ENCODE data around the gene TMEM92.
"Not testable (repeated sequence)": the region's sequence is repeated elsewhere in the genome, so short reads cannot be mapped to it uniquely, and the experiment has no call there.

The TMEM92 gene

GRCh38 chr17:50299776-50300175 is 25.5 kb downstream of the TMEM92 start:
- no peaks in the 10 kb centered on the region for H3K9me3 ChIP-seq (replicated peaks in 1 of 2; ENCODE audit: control insufficient read depth in 2 of 2, insufficient read depth in 1 of 2, low read depth in 1 of 2, low read length in 2 of 2)
- no peak overlapping the region for H3K18ac ChIP-seq (ENCODE audit: low read length)
- H3K27me3 ChIP-seq (ENCODE audit: control insufficient read depth in 3 of 3, insufficient read depth in 3 of 3, low read depth in 1 of 3, low read length in 3 of 3), result peaks cover 0 to 23% (median 0%) of the 10 kb centered on the region in 3 experiments
- H3K14ac ChIP-seq (ENCODE audit: low read length), result no peak overlapping the region
- no peak overlapping the region for H3K4me3 ChIP-seq (ENCODE audit: low read length in 2 of 2)
- H3K27ac ChIP-seq (replicated peaks; ENCODE audit: low read length), result no peak overlapping the region
- no peak overlapping the region for H2BK15ac ChIP-seq (ENCODE audit: low read length)
- H3K9ac ChIP-seq (ENCODE audit: low read depth, low read length, poor library complexity), result no peak overlapping the region
- no peak for DNase-seq (ENCODE audit: low spot score)
- H4K8ac ChIP-seq (ENCODE audit: low read depth, low read length), result no peak overlapping the region
- H4K91ac ChIP-seq (ENCODE audit: low read depth, low read length, poor library complexity), result no peak overlapping the region
- no peak overlapping the region for H2AFZ ChIP-seq (ENCODE audit: low read length)
- H3K4me1 ChIP-seq (ENCODE audit: control insufficient read depth in 2 of 2, insufficient read depth in 1 of 2, low read depth in 1 of 2, low read length in 2 of 2), result peaks cover 0 to 2% of the 10 kb centered on the region in 2 donors
- H2BK120ac ChIP-seq (ENCODE audit: low read depth, low read length), result no peak overlapping the region
- H2BK12ac ChIP-seq (ENCODE audit: low read length), result no peak overlapping the region
- no peaks in the 10 kb centered on the region for H3K36me3 ChIP-seq (replicated peaks in 1 of 2; ENCODE audit: control insufficient read depth in 2 of 2, insufficient read depth in 2 of 2, low read length in 2 of 2)
- no peaks in the 10 kb centered on the region for H3K79me1 ChIP-seq (ENCODE audit: low read depth, low read length)
- no CpG with 5 or more reads among the region's 3 CpGs for WGBS, 2 donors (ENCODE audit: extremely low coverage in 2 of 2, insufficient read length in 2 of 2, insufficient replicate concordance in 1 of 2)
- no peak overlapping the region for H3K4ac ChIP-seq (ENCODE audit: low read length)
- no peak overlapping the region for H2BK5ac ChIP-seq (ENCODE audit: low read length)
- H3K4me2 ChIP-seq (ENCODE audit: insufficient read depth, low read length, poor library complexity, severe bottlenecking), result no peak overlapping the region
- H2AK5ac ChIP-seq (ENCODE audit: low read depth, low read length), result no peak overlapping the region
- H3K23ac ChIP-seq (ENCODE audit: low read depth, low read length, poor library complexity), result no peak overlapping the region

- H3K36me3 ChIP-seq (replicated peaks in 1 of 2; ENCODE audit: control insufficient read depth in 2 of 2, insufficient read depth in 2 of 2, low read length in 2 of 2); H3K18ac ChIP-seq (ENCODE audit: low read length); H3K4ac ChIP-seq (ENCODE audit: low read length); H4K8ac ChIP-seq (ENCODE audit: low read depth, low read length); DNase-seq (ENCODE audit: low spot score); H4K91ac ChIP-seq (ENCODE audit: low read depth, low read length, poor library complexity); H2AK5ac ChIP-seq (ENCODE audit: low read depth, low read length); H3K4me3 ChIP-seq (ENCODE audit: low read length in 2 of 2); H3K79me1 ChIP-seq (ENCODE audit: low read depth, low read length); H3K4me2 ChIP-seq (ENCODE audit: insufficient read depth, low read length, poor library complexity, severe bottlenecking); H2AFZ ChIP-seq (ENCODE audit: low read length); H3K9ac ChIP-seq (ENCODE audit: low read depth, low read length, poor library complexity); H3K27ac ChIP-seq (replicated peaks; ENCODE audit: low read length); H3K23ac ChIP-seq (ENCODE audit: low read depth, low read length, poor library complexity); H3K4me1 ChIP-seq (ENCODE audit: control insufficient read depth in 2 of 2, insufficient read depth in 1 of 2, low read depth in 1 of 2, low read length in 2 of 2); H3K14ac ChIP-seq (ENCODE audit: low read length); H2BK120ac ChIP-seq (ENCODE audit: low read depth, low read length); H2BK15ac ChIP-seq (ENCODE audit: low read length); H2BK12ac ChIP-seq (ENCODE audit: low read length); H2BK5ac ChIP-seq (ENCODE audit: low read length); H3K9me3 ChIP-seq (replicated peaks in 1 of 2; ENCODE audit: control insufficient read depth in 2 of 2, insufficient read depth in 1 of 2, low read depth in 1 of 2, low read length in 2 of 2): not testable (repeated sequence)
- H3K27me3 ChIP-seq (ENCODE audit: control insufficient read depth in 3 of 3, insufficient read depth in 3 of 3, low read depth in 1 of 3, low read length in 3 of 3), result peaks cover 0 to 29% (median 0%) of the 10 kb centered on the region in 3 experiments
- WGBS, 2 donors (ENCODE audit: extremely low coverage in 2 of 2, insufficient read length in 2 of 2, insufficient replicate concordance in 1 of 2), result no CpG with 5 or more reads among the region's 1 CpG
Observed at GRCh38 chr17:50300824-50301223, 26.6 kb downstream of the TMEM92 start.

- Histone ChIP-seq H2BK15ac (ENCODE audit: low read length) (no peak overlapping the region), H3K4me2 (ENCODE audit: insufficient read depth, low read length, poor library complexity, severe bottlenecking) (no peak overlapping the region), H3K27me3 (ENCODE audit: control insufficient read depth in 3 of 3, insufficient read depth in 3 of 3, low read depth in 1 of 3, low read length in 3 of 3) (peaks cover 0 to 32% (median 0%) of the 10 kb centered on the region in 3 experiments), H3K23ac (ENCODE audit: low read depth, low read length, poor library complexity) (no peak overlapping the region), H3K79me1 (ENCODE audit: low read depth, low read length) (no peaks in the 10 kb centered on the region), H2AK5ac (ENCODE audit: low read depth, low read length) (no peak overlapping the region), H3K9ac (ENCODE audit: low read depth, low read length, poor library complexity) (no peak overlapping the region), H3K27ac (replicated peaks; ENCODE audit: low read length) (no peak overlapping the region), H2BK5ac (ENCODE audit: low read length) (no peak overlapping the region), H3K9me3 (replicated peaks in 1 of 2; ENCODE audit: control insufficient read depth in 2 of 2, insufficient read depth in 1 of 2, low read depth in 1 of 2, low read length in 2 of 2) (no peaks in the 10 kb centered on the region), H3K4me1 (ENCODE audit: control insufficient read depth in 2 of 2, insufficient read depth in 1 of 2, low read depth in 1 of 2, low read length in 2 of 2) (peaks cover 4 to 5% of the 10 kb centered on the region in 2 donors), H2AFZ (ENCODE audit: low read length) (no peak overlapping the region), H2BK120ac (ENCODE audit: low read depth, low read length) (no peak overlapping the region), H4K91ac (ENCODE audit: low read depth, low read length, poor library complexity) (no peak overlapping the region), H3K4me3 (ENCODE audit: low read length in 2 of 2) (no peak overlapping the region), H3K4ac (ENCODE audit: low read length) (no peak overlapping the region), H4K8ac (ENCODE audit: low read depth, low read length) (no peak overlapping the region), H3K18ac (ENCODE audit: low read length) (no peak overlapping the region), H2BK12ac (ENCODE audit: low read length) (no peak overlapping the region), H3K14ac (ENCODE audit: low read length) (no peak overlapping the region), H3K36me3 (replicated peaks in 1 of 2; ENCODE audit: control insufficient read depth in 2 of 2, insufficient read depth in 2 of 2, low read length in 2 of 2) (no peaks in the 10 kb centered on the region)
- WGBS, 2 donors (ENCODE audit: extremely low coverage in 2 of 2, insufficient read length in 2 of 2, insufficient replicate concordance in 1 of 2), result no CpG with 5 or more reads among the region's 9 CpGs
- DNase-seq (ENCODE audit: low spot score), result no peak
Observed at GRCh38 chr17:50301891-50302584, 27.8 kb downstream of the TMEM92 start.

- H4K8ac ChIP-seq (ENCODE audit: low read depth, low read length), result no peak overlapping the region
- no peak overlapping the region for H2BK120ac ChIP-seq (ENCODE audit: low read depth, low read length)
- no peak overlapping the region for H2BK5ac ChIP-seq (ENCODE audit: low read length)
- H2AK5ac ChIP-seq (ENCODE audit: low read depth, low read length), result no peak overlapping the region
- H3K4me1 ChIP-seq (ENCODE audit: control insufficient read depth in 2 of 2, insufficient read depth in 1 of 2, low read depth in 1 of 2, low read length in 2 of 2), result peaks cover 4 to 5% of the 10 kb centered on the region in 2 donors
- H2BK12ac ChIP-seq (ENCODE audit: low read length), result no peak overlapping the region
- no peak overlapping the region for H3K14ac ChIP-seq (ENCODE audit: low read length)
- H3K18ac ChIP-seq (ENCODE audit: low read length), result no peak overlapping the region
- no peak overlapping the region for H3K27ac ChIP-seq (replicated peaks; ENCODE audit: low read length)
- no peaks in the 10 kb centered on the region for H3K9me3 ChIP-seq (replicated peaks in 1 of 2; ENCODE audit: control insufficient read depth in 2 of 2, insufficient read depth in 1 of 2, low read depth in 1 of 2, low read length in 2 of 2)
- no peaks in the 10 kb centered on the region for H3K79me1 ChIP-seq (ENCODE audit: low read depth, low read length)
- no peak overlapping the region for H3K23ac ChIP-seq (ENCODE audit: low read depth, low read length, poor library complexity)
- H3K27me3 ChIP-seq (ENCODE audit: control insufficient read depth in 3 of 3, insufficient read depth in 3 of 3, low read depth in 1 of 3, low read length in 3 of 3), result peaks cover 0 to 32% (median 0%) of the 10 kb centered on the region in 3 experiments
- no CpG with 5 or more reads among the region's 11 CpGs for WGBS, 2 donors (ENCODE audit: extremely low coverage in 2 of 2, insufficient read length in 2 of 2, insufficient replicate concordance in 1 of 2)
- H3K36me3 ChIP-seq (replicated peaks in 1 of 2; ENCODE audit: control insufficient read depth in 2 of 2, insufficient read depth in 2 of 2, low read length in 2 of 2), result no peaks in the 10 kb centered on the region
- no peak overlapping the region for H3K4ac ChIP-seq (ENCODE audit: low read length)
- H3K4me2 ChIP-seq (ENCODE audit: insufficient read depth, low read length, poor library complexity, severe bottlenecking), result no peak overlapping the region
- no peak overlapping the region for H2BK15ac ChIP-seq (ENCODE audit: low read length)
- no peak overlapping the region for H3K4me3 ChIP-seq (ENCODE audit: low read length in 2 of 2)
- DNase-seq (ENCODE audit: low spot score), result no peak
- no peak overlapping the region for H3K9ac ChIP-seq (ENCODE audit: low read depth, low read length, poor library complexity)
- H4K91ac ChIP-seq (ENCODE audit: low read depth, low read length, poor library complexity), result no peak overlapping the region
- no peak overlapping the region for H2AFZ ChIP-seq (ENCODE audit: low read length)
Observed at GRCh38 chr17:50303051-50303450, 28.8 kb downstream of the TMEM92 start.
